ENCODE measurements around the gene THAP8.
"Not testable (repeated sequence)": the region's sequence is repeated elsewhere in the genome, so short reads cannot be mapped to it uniquely, and the experiment has no call there.

The THAP8 gene

GRCh38 chr19:36067681-36068080 lies 13.6 kb upstream of the THAP8 start:
- DNase-seq = no peak

- DNase-seq = no peak
Measured at GRCh38 chr19:36064826-36065225, 10.7 kb upstream of the THAP8 start.

- DNase-seq = no peak
Measured at GRCh38 chr19:36061367-36061766, 7.3 kb upstream of the THAP8 start.

- DNase-seq = no peak
Measured at GRCh38 chr19:36060430-36060829, 6.3 kb upstream of the THAP8 start.

GRCh38 chr19:36059180-36059910 lies 5.3 kb upstream of the THAP8 start:
- no peak for DNase-seq

- no peak for DNase-seq
Measured at GRCh38 chr19:36058481-36059179, 4.5 kb upstream of the THAP8 start.

GRCh38 chr19:36054733-36055686 lies 925 bp upstream of the THAP8 start, which contains the start of gene WDR62:
TSS of gene WDR62 (plus strand) at chr19:36054897. CDS start at chr19:36054972, 75 bp downstream.
- DNase-seq = peak; percentile 84

- no peak for DNase-seq
Measured at GRCh38 chr19:36051637-36052036, 2.4 kb downstream of the THAP8 start.

GRCh38 chr19:36051236-36051635 lies 2.8 kb downstream of the THAP8 start:
- DNase-seq = no peak

GRCh38 chr19:36049080-36049698 lies 4.9 kb downstream of the THAP8 start:
- DNase-seq = no peak

GRCh38 chr19:36047835-36048234 lies 6.2 kb downstream of the THAP8 start:
- no peak for DNase-seq

GRCh38 chr19:36046443-36047050 lies 7.5 kb downstream of the THAP8 start:
- DNase-seq = no peak

- DNase-seq = no peak
Measured at GRCh38 chr19:36043952-36044351, 10.1 kb downstream of the THAP8 start.

GRCh38 chr19:36041831-36042230 lies 12.3 kb downstream of the THAP8 start:
- DNase-seq = no peak

GRCh38 chr19:36041092-36041491 lies 13.0 kb downstream of the THAP8 start:
- DNase-seq = not testable (repeated sequence)

GRCh38 chr19:36040495-36040894 lies 13.6 kb downstream of the THAP8 start:
- DNase-seq = no peak

- peak; percentile 57 for DNase-seq
Measured at GRCh38 chr19:36032251-36033104, 21.6 kb downstream of the THAP8 start, which contains the start of gene CLIP3. TSS of gene CLIP3 (minus strand) at chr19:36032873. CDS start at chr19:36032357, 516 bp downstream.

- DNase-seq = no peak
Measured at GRCh38 chr19:36031308-36031707, 22.8 kb downstream of the THAP8 start.

- no peak for DNase-seq
Measured at GRCh38 chr19:36030264-36031148, 23.6 kb downstream of the THAP8 start.
